ENCODE data around the gene VOPP1.
A peak's percentile ranks its signal among the peaks of the same experiment; 100 is the strongest.

Gene VOPP1

DNA sequence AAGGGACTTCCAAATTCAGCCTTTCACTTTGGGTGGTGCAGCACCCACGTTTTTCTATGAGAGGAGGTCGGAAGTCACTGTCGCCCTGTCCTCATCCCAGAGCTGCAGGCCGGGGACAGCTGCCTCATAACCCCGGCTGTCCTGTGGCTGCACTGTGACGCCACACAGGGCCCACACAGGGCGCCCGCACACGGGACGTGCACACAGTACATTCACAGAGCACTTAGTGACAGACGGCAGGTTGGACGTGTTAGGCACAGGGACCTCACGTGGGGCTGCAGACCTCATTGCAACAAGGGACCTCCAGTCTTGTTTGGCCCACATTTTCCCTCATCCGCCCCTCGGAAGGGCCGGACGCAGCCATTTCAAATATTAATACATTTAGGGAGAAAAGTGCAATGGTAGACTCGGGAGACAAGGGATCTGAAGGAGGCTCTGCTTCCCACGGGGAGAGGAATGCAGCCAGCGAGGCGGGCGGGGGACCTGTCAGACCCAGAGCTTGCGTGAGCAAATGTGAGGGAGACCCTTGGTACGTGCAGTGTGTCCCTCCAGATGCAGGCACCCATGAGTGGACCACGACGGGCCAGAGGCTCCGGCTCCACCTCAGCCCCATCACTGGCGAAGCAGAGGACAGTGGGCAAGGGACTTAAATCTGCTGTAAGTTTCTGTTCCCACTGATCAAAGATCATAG, 86.7 kb downstream of the VOPP1 start:
- no peak overlapping the region for H3K4me3 ChIP-seq (ENCODE audit: low read depth, low read length)
- DNase-seq: no peak
- H3K36me3 ChIP-seq: peaks cover 7% of the 10 kb centered on the region
- no peak overlapping the region for H3K27ac ChIP-seq
- no peaks in the 10 kb centered on the region for H3K27me3 ChIP-seq (ENCODE audit: insufficient read depth, low read depth, severe bottlenecking)
- TF ChIP-seq, protein P1, sequence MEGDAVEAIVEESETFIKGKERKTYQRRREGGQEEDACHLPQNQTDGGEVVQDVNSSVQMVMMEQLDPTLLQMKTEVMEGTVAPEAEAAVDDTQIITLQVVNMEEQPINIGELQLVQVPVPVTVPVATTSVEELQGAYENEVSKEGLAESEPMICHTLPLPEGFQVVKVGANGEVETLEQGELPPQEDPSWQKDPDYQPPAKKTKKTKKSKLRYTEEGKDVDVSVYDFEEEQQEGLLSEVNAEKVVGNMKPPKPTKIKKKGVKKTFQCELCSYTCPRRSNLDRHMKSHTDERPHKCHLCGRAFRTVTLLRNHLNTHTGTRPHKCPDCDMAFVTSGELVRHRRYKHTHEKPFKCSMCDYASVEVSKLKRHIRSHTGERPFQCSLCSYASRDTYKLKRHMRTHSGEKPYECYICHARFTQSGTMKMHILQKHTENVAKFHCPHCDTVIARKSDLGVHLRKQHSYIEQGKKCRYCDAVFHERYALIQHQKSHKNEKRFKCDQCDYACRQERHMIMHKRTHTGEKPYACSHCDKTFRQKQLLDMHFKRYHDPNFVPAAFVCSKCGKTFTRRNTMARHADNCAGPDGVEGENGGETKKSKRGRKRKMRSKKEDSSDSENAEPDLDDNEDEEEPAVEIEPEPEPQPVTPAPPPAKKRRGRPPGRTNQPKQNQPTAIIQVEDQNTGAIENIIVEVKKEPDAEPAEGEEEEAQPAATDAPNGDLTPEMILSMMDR (IDR thresholded peaks at IDR 0.05; ENCODE audit: low read depth, low read length): no peak
- no peaks in the 10 kb centered on the region for H3K9me3 ChIP-seq (ENCODE audit: severe bottlenecking)

DNA sequence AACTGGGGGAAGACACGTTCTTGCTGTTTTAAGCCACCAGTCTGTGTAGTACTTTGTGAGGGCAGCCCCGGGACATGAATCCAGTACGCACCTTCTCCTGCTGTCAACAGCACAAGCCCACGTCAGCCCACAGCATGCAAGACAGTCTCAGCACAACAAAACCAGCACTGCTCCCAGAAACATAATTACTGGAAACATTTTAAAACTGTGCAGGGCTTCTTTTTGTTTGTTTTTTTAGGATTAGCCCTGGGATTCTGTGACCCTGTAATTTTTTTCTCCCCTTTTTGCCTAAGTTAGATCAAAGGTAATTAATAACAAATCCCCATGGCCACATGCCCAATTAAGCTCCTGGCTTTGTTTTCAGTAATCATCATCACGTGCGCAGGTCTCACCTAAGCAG, 87.5 kb downstream of the VOPP1 start:
- Histone ChIP-seq H3K4me3 (ENCODE audit: low read depth, low read length) (no peak overlapping the region), H3K27ac (0 out of 2 replicates have a peak overlapping the region, but pooled peaks have one; percentile 21), H3K9me3 (ENCODE audit: severe bottlenecking) (no peaks in the 10 kb centered on the region), H3K36me3 (peaks cover 7% of the 10 kb centered on the region), H3K27me3 (ENCODE audit: insufficient read depth, low read depth, severe bottlenecking) (no peaks in the 10 kb centered on the region)
- DNase-seq: no peak
- TF ChIP-seq, protein P1 (IDR thresholded peaks at IDR 0.05; ENCODE audit: low read depth, low read length): no peak

DNA sequence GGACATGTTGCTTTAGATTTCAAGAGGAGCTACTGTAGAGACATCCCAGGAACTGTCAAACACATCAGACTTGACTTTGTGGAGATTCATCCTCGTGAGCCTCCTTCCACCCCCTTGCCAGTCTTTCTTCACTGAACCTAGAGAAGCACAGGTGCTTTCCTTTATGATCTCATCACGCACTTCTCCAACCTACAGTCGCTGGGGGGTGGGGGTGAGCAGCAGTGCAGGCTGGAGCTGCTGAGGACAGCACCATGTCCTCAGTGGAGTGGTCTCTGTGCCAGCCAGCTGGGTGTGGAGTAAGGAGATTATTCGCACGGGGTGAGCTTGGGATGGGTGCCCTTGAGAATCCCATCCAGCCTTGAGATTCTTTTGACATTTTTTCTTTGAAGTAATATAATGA, 88.1 kb downstream of the VOPP1 start:
- TF ChIP-seq, protein P1 (IDR thresholded peaks at IDR 0.05; ENCODE audit: low read depth, low read length): no peak
- H3K4me3 ChIP-seq (ENCODE audit: low read depth, low read length): no peak overlapping the region
- peak; percentile 48 for DNase-seq
- H3K36me3 ChIP-seq: peaks cover 5% of the 10 kb centered on the region
- no peaks in the 10 kb centered on the region for H3K9me3 ChIP-seq (ENCODE audit: severe bottlenecking)
- H3K27ac ChIP-seq: no peak overlapping the region
- H3K27me3 ChIP-seq (ENCODE audit: insufficient read depth, low read depth, severe bottlenecking): no peaks in the 10 kb centered on the region

DNA sequence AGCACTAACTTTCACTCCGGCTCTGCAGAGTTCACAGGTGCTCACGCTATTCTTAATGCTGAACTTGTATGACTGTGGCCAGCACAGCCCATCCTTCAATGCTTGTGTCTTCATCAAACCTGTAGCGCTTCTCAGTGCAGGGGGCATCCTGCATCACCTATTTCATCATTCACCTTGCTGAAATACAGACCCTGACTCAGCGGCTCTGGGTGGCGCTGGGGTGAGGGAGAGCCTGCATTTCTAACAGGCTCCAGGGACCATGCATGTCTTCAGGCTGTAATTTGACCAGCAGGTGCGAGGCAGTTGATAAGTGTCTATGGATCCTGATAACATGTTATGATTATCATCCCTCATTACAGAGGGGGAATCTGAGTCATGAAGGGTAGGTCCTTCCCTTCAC, 89.3 kb downstream of the VOPP1 start:
- DNase-seq: no peak
- no peaks in the 10 kb centered on the region for H3K36me3 ChIP-seq
- H3K27me3 ChIP-seq (ENCODE audit: insufficient read depth, low read depth, severe bottlenecking): no peaks in the 10 kb centered on the region
- TF ChIP-seq, protein P1 (IDR thresholded peaks at IDR 0.05; ENCODE audit: low read depth, low read length): no peak
- no peaks in the 10 kb centered on the region for H3K9me3 ChIP-seq (ENCODE audit: severe bottlenecking)
- no peak overlapping the region for H3K27ac ChIP-seq
- H3K4me3 ChIP-seq (ENCODE audit: low read depth, low read length): no peak overlapping the region

DNA sequence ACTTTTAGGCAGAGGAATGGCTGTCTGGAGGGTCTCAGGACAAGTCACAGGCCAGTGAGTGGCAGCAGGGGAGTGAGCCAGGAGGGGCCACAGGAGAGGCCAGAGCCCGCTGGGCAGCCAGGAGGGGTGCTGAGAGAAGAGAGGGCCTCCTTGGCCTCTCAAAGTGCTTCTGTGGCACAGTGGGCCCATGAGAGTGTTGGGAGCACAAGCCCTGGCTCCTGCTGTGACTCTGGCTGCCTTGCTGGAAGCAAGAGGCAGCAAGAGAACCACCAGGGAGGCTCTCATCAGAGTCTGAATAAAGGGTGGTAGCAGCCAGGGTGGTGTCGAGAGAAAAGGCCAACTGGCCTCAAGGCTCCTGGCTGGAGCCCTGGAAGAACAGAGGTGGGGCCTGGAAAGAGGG, 91.1 kb downstream of the VOPP1 start:
- no peaks in the 10 kb centered on the region for H3K27me3 ChIP-seq (ENCODE audit: insufficient read depth, low read depth, severe bottlenecking)
- DNase-seq: no peak
- TF ChIP-seq, protein P1 (IDR thresholded peaks at IDR 0.05; ENCODE audit: low read depth, low read length): no peak
- H3K36me3 ChIP-seq: no peaks in the 10 kb centered on the region
- H3K27ac ChIP-seq: no peak overlapping the region
- H3K9me3 ChIP-seq (ENCODE audit: severe bottlenecking): no peaks in the 10 kb centered on the region
- H3K4me3 ChIP-seq (ENCODE audit: low read depth, low read length): no peak overlapping the region

DNA sequence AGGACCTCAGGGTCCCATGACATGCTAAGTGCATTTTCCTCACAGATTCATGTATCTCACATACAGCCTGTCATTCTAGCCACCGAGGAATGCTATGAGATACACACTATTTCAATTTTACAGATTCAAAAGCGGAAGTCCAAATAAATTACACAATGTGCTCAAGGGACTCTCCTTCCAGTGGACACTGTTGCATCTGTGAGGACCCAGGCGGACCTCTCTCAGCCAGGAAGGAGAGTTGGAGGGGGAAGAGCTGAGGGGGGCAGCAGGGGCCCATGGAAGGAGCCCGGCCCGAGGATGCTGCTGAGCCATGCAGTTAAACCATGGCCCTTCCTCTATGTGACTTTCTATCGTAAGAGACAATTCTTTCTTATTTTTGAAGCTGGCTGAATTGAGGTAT, 93.6 kb downstream of the VOPP1 start:
- Histone ChIP-seq H3K27ac (no peak overlapping the region), H3K36me3 (no peaks in the 10 kb centered on the region), H3K9me3 (ENCODE audit: severe bottlenecking) (no peaks in the 10 kb centered on the region), H3K27me3 (ENCODE audit: insufficient read depth, low read depth, severe bottlenecking) (no peaks in the 10 kb centered on the region), H3K4me3 (ENCODE audit: low read depth, low read length) (no peak overlapping the region)
- DNase-seq: no peak
- TF ChIP-seq, protein P1 (IDR thresholded peaks at IDR 0.05; ENCODE audit: low read depth, low read length): no peak
